K562 (cell line): Measurements from ENCODE around the gene ROBO2. TPM values are rescaled to one million over a fixed set of nuclear protein-coding genes. Genes with fewer than 3 reads are reported as not detected.

Experiments
- ATAC-seq: fragments of 200-7000 bp; cut with Tn5 transposase; 3 replicates; pipeline ENCODE4 v1.9.1; 2020; ENCODE audit warnings: moderate library complexity
- BruUV-seq: library from RNA; stranded (reverse); fragments of 400-500 nt; replicated peaks from 2 replicates; lab custom pipeline; 2021; lab: Mats Ljungman, UMichigan
- CTCF ChIA-PET: fragments of 300-600 bp; formaldehyde crosslinking; extraction: SDS; loops from one replicate; lab custom pipeline; 2021; ENCODE audit warnings: low intra/inter-chr PET ratio; lab: Yijun Ruan, JAX
- POLR2A ChIA-PET: fragments of 300-600, 350-650 bp; sonication (Branson Sonifier 250); formaldehyde crosslinking; extraction: SDS; loops from one replicate; lab custom pipeline; 2021; ENCODE audit warnings: antibody characterized with exemption, inconsistent platforms; lab: Yijun Ruan, JAX
- DNase-seq, 4 experiments: peaks; one replicate each; pipeline versions ENCODE4 v3.0.0 to v3.0.0-alpha.2; 2011 to 2018; ENCODE audit warnings: low spot score in 3 of 4, mixed read lengths in 3 of 4; ENCODE audit errors: extremely low read depth in 1 of 4
- FAIRE-seq: peaks from 2 replicates; lab custom pipeline; 2011; peaks lifted over from hg19 to GRCh38; lab: Jason Lieb, UNC
- H2AFZ ChIP-seq: 2 replicates; pipeline ENCODE4 v1.6.0; 2011; ENCODE audit warnings: low read depth, low read length, control low read depth, inconsistent platforms
- H3K27ac ChIP-seq: fragments of 200-600 bp; 3 replicates; pipeline ENCODE4 v1.8.0; 2011; ENCODE audit warnings: low read depth, mild to moderate bottlenecking, control low read depth, inconsistent platforms, low read length, moderate library complexity, mixed read lengths; ENCODE audit errors: extremely low read depth
- H3K27me3 ChIP-seq, 2 experiments: fragments of 300-600 bp in 1 of 2; 2 replicates in 1 of 2; 3 replicates in 1 of 2; pipeline versions ENCODE4 v1.6.0 to v1.8.0; 2011; ENCODE audit warnings: inconsistent platforms in 2 of 2, low read length in 2 of 2, mild to moderate bottlenecking in 1 of 2, mixed read lengths in 1 of 2, moderate library complexity in 1 of 2; ENCODE audit not compliant: control insufficient read depth in 2 of 2, insufficient read depth in 2 of 2
- H3K36me3 ChIP-seq: fragments of 300-600 bp; 3 replicates; pipeline ENCODE4 v1.8.0; 2011; ENCODE audit warnings: mild to moderate bottlenecking, low read length, inconsistent platforms; ENCODE audit not compliant: control insufficient read depth, insufficient read depth
- H3K4me1 ChIP-seq, 2 experiments: fragments of 200-600 bp in 1 of 2; replicated peaks in 1 of 2; 2 replicates in 1 of 2; 3 replicates in 1 of 2; pipeline versions ENCODE4 v1.5.1 to v1.8.0; 2011; ENCODE audit warnings: inconsistent platforms in 2 of 2, low read length in 2 of 2, mild to moderate bottlenecking in 1 of 2, mixed read lengths in 1 of 2, moderate library complexity in 1 of 2; ENCODE audit not compliant: control insufficient read depth in 2 of 2, insufficient read depth in 2 of 2
- H3K4me2 ChIP-seq: 2 replicates; pipeline ENCODE4 v1.6.1; 2011; ENCODE audit warnings: low read length, control low read depth, inconsistent platforms, mixed read lengths; ENCODE audit not compliant: insufficient read depth
- H3K4me3 ChIP-seq: fragments of 200-600 bp; sonication (generic), shearing (Covaris generic); 2 replicates; pipeline ENCODE4 v1.5.1; 2016; ENCODE audit warnings: control low read depth, inconsistent platforms
- H3K79me2 ChIP-seq: fragments of 200-600 bp; 3 replicates; pipeline ENCODE4 v1.8.0; 2011; ENCODE audit warnings: low read length, inconsistent platforms; ENCODE audit not compliant: control insufficient read depth, insufficient read depth
- H3K9ac ChIP-seq, 2 experiments: 2 replicates each; pipeline versions ENCODE4 v1.6.0 to v1.6.1; 2011; ENCODE audit warnings: low read depth in 2 of 2, low read length in 2 of 2, control low read depth in 1 of 2, inconsistent platforms in 1 of 2, mild to moderate bottlenecking in 1 of 2, mixed read lengths in 1 of 2; ENCODE audit not compliant: insufficient read depth in 1 of 2
- H3K9me1 ChIP-seq: one replicate; pipeline ENCODE4 v1.6.0; 2011; ENCODE audit warnings: inconsistent platforms, mild to moderate bottlenecking, low read length, moderate library complexity; ENCODE audit not compliant: control insufficient read depth, insufficient read depth
- H3K9me3 ChIP-seq: replicated peaks from 2 replicates; pipeline ENCODE4 v1.5.1; 2011; ENCODE audit warnings: low read depth, low read length, inconsistent platforms; ENCODE audit not compliant: control insufficient read depth, insufficient read depth
- H4K20me1 ChIP-seq: replicated peaks from 2 replicates; pipeline ENCODE4 v1.6.1; 2011; ENCODE audit warnings: low read length, inconsistent platforms, mixed read lengths; ENCODE audit not compliant: control insufficient read depth, insufficient read depth
- CBFB ChIP-seq: sonication (generic); formaldehyde crosslinking; IDR thresholded peaks from 2 replicates; pipeline ENCODE4 v1.4.0; 2020; ENCODE audit warnings: mild to moderate bottlenecking, missing genetic modification reagents
- NR2C2 ChIP-seq, 2 experiments: fragments of 200-800 bp in 1 of 2; sonication (Bioruptor generic) in 1 of 2; sonication (generic) in 1 of 2; formaldehyde crosslinking in 1 of 2; IDR thresholded peaks; 2 replicates each; pipeline versions ENCODE4 v1.6.1 to v1.8.0; 2016 to 2022; ENCODE audit warnings: mild to moderate bottlenecking in 1 of 2, missing compliant biosample characterization in 1 of 2, missing genetic modification characterization in 1 of 2, missing genetic modification reagents in 1 of 2
- STAT5B ChIP-seq: fragments of 250-450 bp; sonication (Bioruptor Pico); IDR thresholded peaks from 2 replicates; pipeline ENCODE4 v1.8.0; 2021; ENCODE audit warnings: mild to moderate bottlenecking, inconsistent platforms
- ZNF133 ChIP-seq: fragments of 250-450 bp; sonication (Bioruptor Pico); IDR thresholded peaks from 2 replicates; pipeline ENCODE4 v1.4.0; 2020; ENCODE audit warnings: mild to moderate bottlenecking
- ZNF134 ChIP-seq: fragments of 250-450 bp; sonication (Bioruptor Pico); conservative IDR thresholded peaks from 2 replicates; pipeline ENCODE4 v1.4.0; 2020
- ZNF165 ChIP-seq: fragments of 250-450 bp; sonication (Bioruptor Pico); IDR thresholded peaks from 2 replicates; pipeline ENCODE4 v1.4.0; 2020; ENCODE audit warnings: borderline replicate concordance
- in situ Hi-C: fragments of 300-500 bp; cut with MboI; formaldehyde crosslinking; loops from 4 replicates; pipeline ENCODE4 v1.15.0; 2018; ENCODE audit warnings: inconsistent platforms, mixed read lengths
- intact Hi-C: fragments of 100-400 bp; cut with micrococcal nuclease; formaldehyde crosslinking; loops from 2 replicates; pipeline ENCODE4 v1.14.2; 2022
- polyA plus RNA-seq, 8 experiments: library from polyadenylated mRNA; depleted of rRNA in 4 of 8; stranded (reverse) in 5 of 8; unstranded in 3 of 8; fragments of >200 nt; fragmentation: Nextera tagmentation in 2 of 8; fragmentation: Illumina TruSeq in 1 of 8; extraction: Ambion mirVana in 2 of 8; extraction: Trizol in 1 of 8; gene quantifications; 2 replicates each; pipeline versions ENCODE4 v1.2.1 to v1.2.3, GENCODE V29; 2011 to 2014; ENCODE audit warnings: inconsistent platforms in 1 of 8, missing spikeins in 1 of 8
- total RNA-seq, 7 experiments: library from RNA; depleted of rRNA in 6 of 7; stranded (reverse); fragments of >200 nt in 6 of 7; fragmentation: Illumina TruSeq in 2 of 7; extraction: Trizol in 2 of 7; gene quantifications; 2 replicates each; pipeline versions ENCODE4 v1.2.1 to v1.2.3, GENCODE V29; 2011 to 2021; ENCODE audit warnings: low replicate concordance in 1 of 7
- TF ChIP-seq, protein P1 (sequence below): fragments of 450-650 bp; IDR thresholded peaks from 2 replicates; pipeline ENCODE4 v1.6.1; 2016; ENCODE audit warnings: low read depth
- TF ChIP-seq, protein P2 (sequence below): sonication (generic); formaldehyde crosslinking; IDR thresholded peaks from 2 replicates; pipeline ENCODE4 v1.8.1; 2023; ENCODE audit warnings: missing genetic modification reagents, mild to moderate bottlenecking, borderline replicate concordance

Gene ROBO2
- total and polyA plus RNA-seq, 9 of the 15 experiments (the other 6 are each of a cell fraction or from before 2014, with no cell fraction given) = 0.84 to 3.0 (median 1.7) TPM

DNA sequence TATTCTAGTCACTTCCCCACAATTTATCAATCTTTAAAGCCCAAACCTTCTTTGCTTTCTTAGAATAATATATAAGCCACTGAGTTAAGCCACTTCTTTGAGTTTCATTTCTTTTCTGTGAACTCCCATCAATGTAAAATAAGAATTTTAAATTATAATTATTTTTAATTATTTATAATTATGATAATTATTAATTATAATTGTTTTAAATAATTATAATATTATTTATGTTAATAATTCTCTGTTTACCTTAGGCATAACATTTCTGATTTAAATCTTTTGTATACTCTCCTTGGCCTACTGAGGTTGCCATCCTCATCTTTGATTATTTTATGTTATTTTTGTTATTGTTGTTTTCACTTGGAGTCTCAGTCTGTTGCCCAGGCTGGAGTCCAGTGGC is 644.2 kb downstream of the ROBO2 start:
- Histone ChIP-seq H3K9ac (no peak overlapping the region), H3K79me2 (no peaks in the 10 kb centered on the region), H2AFZ (no peak overlapping the region), H3K4me2 (no peak overlapping the region), H3K9me1 (no peaks in the 10 kb centered on the region), H3K36me3 (no peaks in the 10 kb centered on the region), H3K4me1 (no peaks in the 10 kb centered on the region), H4K20me1 (no peaks in the 10 kb centered on the region), H3K4me3 (no peak overlapping the region), H3K27me3 (no peaks in the 10 kb centered on the region), H3K9me3 (no peaks in the 10 kb centered on the region), H3K27ac (no peak overlapping the region)
- DNase-seq (no peak), ATAC-seq (no peak), FAIRE-seq (no peak)
- TF ChIP-seq STAT5B (no peak), ZNF133 (no peak), ZNF165 (CRISPR knock-in tag) (no peak), ZNF134 (no peak), CBFB (CRISPR knock-in tag) (no peak), NR2C2 (CRISPR knock-in tag; IDR thresholded peaks at IDR 0.05) (no peak), NR2C2 (tag; IDR thresholded peaks at IDR 0.05) (no peak)
- TF ChIP-seq, protein P1, sequence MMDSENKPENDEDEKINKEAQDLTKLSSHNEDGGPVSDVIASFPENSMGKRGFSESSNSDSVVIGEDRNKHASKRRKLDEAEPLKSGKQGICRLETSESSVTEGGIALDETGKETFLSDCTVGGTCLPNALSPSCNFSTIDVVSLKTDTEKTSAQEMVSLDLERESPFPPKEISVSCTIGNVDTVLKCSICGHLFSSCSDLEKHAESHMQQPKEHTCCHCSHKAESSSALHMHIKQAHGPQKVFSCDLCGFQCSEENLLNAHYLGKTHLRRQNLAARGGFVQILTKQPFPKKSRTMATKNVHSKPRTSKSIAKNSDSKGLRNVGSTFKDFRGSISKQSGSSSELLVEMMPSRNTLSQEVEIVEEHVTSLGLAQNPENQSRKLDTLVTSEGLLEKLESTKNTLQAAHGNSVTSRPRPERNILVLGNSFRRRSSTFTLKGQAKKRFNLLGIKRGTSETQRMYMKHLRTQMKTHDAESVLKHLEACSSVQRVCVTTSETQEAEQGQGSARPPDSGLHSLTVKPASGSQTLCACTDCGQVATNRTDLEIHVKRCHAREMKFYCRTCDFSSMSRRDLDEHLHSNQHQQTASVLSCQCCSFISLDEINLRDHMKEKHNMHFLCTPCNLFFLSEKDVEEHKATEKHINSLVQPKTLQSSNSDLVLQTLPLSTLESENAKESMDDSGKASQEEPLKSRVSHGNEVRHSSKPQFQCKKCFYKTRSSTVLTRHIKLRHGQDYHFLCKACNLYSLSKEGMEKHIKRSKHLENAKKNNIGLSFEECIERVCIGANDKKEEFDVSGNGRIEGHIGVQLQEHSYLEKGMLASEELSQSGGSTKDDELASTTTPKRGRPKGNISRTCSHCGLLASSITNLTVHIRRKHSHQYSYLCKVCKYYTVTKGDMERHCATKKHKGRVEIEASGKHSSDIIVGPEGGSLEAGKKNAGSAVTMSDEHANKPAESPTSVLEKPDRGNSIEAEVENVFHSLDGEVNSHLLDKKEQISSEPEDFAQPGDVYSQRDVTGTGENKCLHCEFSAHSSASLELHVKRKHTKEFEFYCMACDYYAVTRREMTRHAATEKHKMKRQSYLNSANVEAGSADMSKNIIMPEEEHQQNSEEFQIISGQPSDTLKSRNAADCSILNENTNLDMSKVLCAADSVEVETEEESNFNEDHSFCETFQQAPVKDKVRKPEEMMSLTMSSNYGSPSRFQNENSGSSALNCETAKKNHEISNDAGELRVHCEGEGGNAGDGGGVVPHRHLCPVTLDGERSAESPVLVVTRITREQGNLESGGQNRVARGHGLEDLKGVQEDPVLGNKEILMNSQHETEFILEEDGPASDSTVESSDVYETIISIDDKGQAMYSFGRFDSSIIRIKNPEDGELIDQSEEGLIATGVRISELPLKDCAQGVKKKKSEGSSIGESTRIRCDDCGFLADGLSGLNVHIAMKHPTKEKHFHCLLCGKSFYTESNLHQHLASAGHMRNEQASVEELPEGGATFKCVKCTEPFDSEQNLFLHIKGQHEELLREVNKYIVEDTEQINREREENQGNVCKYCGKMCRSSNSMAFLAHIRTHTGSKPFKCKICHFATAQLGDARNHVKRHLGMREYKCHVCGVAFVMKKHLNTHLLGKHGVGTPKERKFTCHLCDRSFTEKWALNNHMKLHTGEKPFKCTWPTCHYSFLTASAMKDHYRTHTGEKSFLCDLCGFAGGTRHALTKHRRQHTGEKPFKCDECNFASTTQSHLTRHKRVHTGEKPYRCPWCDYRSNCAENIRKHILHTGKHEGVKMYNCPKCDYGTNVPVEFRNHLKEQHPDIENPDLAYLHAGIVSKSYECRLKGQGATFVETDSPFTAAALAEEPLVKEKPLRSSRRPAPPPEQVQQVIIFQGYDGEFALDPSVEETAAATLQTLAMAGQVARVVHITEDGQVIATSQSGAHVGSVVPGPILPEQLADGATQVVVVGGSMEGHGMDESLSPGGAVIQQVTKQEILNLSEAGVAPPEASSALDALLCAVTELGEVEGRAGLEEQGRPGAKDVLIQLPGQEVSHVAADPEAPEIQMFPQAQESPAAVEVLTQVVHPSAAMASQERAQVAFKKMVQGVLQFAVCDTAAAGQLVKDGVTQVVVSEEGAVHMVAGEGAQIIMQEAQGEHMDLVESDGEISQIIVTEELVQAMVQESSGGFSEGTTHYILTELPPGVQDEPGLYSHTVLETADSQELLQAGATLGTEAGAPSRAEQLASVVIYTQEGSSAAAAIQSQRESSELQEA = no peak
- TF ChIP-seq, protein P2, sequence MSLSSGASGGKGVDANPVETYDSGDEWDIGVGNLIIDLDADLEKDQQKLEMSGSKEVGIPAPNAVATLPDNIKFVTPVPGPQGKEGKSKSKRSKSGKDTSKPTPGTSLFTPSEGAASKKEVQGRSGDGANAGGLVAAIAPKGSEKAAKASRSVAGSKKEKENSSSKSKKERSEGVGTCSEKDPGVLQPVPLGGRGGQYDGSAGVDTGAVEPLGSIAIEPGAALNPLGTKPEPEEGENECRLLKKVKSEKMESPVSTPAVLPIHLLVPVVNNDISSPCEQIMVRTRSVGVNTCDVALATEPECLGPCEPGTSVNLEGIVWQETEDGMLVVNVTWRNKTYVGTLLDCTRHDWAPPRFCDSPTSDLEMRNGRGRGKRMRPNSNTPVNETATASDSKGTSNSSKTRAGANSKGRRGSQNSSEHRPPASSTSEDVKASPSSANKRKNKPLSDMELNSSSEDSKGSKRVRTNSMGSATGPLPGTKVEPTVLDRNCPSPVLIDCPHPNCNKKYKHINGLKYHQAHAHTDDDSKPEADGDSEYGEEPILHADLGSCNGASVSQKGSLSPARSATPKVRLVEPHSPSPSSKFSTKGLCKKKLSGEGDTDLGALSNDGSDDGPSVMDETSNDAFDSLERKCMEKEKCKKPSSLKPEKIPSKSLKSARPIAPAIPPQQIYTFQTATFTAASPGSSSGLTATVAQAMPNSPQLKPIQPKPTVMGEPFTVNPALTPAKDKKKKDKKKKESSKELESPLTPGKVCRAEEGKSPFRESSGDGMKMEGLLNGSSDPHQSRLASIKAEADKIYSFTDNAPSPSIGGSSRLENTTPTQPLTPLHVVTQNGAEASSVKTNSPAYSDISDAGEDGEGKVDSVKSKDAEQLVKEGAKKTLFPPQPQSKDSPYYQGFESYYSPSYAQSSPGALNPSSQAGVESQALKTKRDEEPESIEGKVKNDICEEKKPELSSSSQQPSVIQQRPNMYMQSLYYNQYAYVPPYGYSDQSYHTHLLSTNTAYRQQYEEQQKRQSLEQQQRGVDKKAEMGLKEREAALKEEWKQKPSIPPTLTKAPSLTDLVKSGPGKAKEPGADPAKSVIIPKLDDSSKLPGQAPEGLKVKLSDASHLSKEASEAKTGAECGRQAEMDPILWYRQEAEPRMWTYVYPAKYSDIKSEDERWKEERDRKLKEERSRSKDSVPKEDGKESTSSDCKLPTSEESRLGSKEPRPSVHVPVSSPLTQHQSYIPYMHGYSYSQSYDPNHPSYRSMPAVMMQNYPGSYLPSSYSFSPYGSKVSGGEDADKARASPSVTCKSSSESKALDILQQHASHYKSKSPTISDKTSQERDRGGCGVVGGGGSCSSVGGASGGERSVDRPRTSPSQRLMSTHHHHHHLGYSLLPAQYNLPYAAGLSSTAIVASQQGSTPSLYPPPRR (CRISPR knock-in tag) = no peak
- in situ Hi-C loops (no loop called here), intact Hi-C loops (no loop called here)
- ChIA-PET POLR2A (no interaction called here), CTCF (no interaction called here)
- BruUV-seq = no TSS peak
